GM12872 (cell line): ENCODE data around the gene INAFM1.

Experiments
- CTCF ChIP-seq: IDR thresholded peaks from 3 replicates; pipeline ENCODE4 v1.5.1; 2011; ENCODE audit warnings: low read depth, mild to moderate bottlenecking, low read length, moderate library complexity; ENCODE audit not compliant: insufficient read depth

INAFM1 gene

GRCh38 chr19:47258895-47259555 lies 15.7 kb upstream of the INAFM1 start:
- TF ChIP-seq CTCF, result no peak

GRCh38 chr19:47260476-47260875 lies 14.2 kb upstream of the INAFM1 start:
- no peak for TF ChIP-seq CTCF

GRCh38 chr19:47264629-47265028 lies 10.1 kb upstream of the INAFM1 start:
- TF ChIP-seq CTCF, result no peak

GRCh38 chr19:47266401-47266941 lies 8.2 kb upstream of the INAFM1 start:
- TF ChIP-seq CTCF, result no peak

GRCh38 chr19:47267350-47267759 lies 7.3 kb upstream of the INAFM1 start:
- no peak for TF ChIP-seq CTCF

GRCh38 chr19:47268028-47268427 lies 6.7 kb upstream of the INAFM1 start:
- TF ChIP-seq CTCF, result no peak

- TF ChIP-seq CTCF, result no peak
These were observed 5.1 kb upstream of the INAFM1 start for GRCh38 chr19:47269596-47269995.
